Panc1 (cell line): ENCODE results near the gene MRPS17. TPM values are rescaled to one million over a fixed set of nuclear protein-coding genes. Genes with fewer than 3 reads are reported as not detected.

ENCODE experiments used
- ATAC-seq: fragments of 200-7000 bp; cut with Tn5 transposase; 2 replicates; pipeline ENCODE4 v1.9.1; 2020; ENCODE audit warnings: mild to moderate bottlenecking, moderate library complexity
- BruUV-seq: library from RNA; stranded (reverse); fragments of 400-500 nt; replicated peaks from 2 replicates; lab custom pipeline; 2021; lab: Mats Ljungman, UMichigan
- CTCF ChIA-PET: fragments of 300-600 bp; sonication (Branson Sonifier 250); formaldehyde crosslinking; loops from one replicate; lab custom pipeline; 2022; ENCODE audit warnings: antibody characterized with exemption; lab: Charles Lee
- POLR2A ChIA-PET: fragments of 300-600 bp; sonication (Branson Sonifier 250); formaldehyde crosslinking; loops from one replicate; lab custom pipeline; 2022; ENCODE audit warnings: antibody characterized with exemption; lab: Charles Lee
- DNase-seq: peaks from one replicate; pipeline ENCODE4 v3.0.0-alpha.2; 2010; ENCODE audit warnings: low read depth, low spot score
- H3K27ac ChIP-seq: 2 replicates; pipeline ENCODE4 v1.5.1; 2011; ENCODE audit warnings: mild to moderate bottlenecking, low read length, inconsistent platforms
- H3K27me3 ChIP-seq: fragments of 200-500 bp; sonication (Bioruptor generic); 2 replicates; pipeline ENCODE4 v1.6.0; 2014; ENCODE audit warnings: low read length, inconsistent platforms; ENCODE audit not compliant: control insufficient read depth, insufficient read depth
- H3K36me3 ChIP-seq: fragments of 200-500 bp; sonication (Bioruptor generic); 2 replicates; pipeline ENCODE4 v1.5.1; 2014; ENCODE audit warnings: inconsistent platforms, mild to moderate bottlenecking, low read length, moderate library complexity; ENCODE audit not compliant: control insufficient read depth, insufficient read depth
- H3K4me1 ChIP-seq: 2 replicates; pipeline ENCODE4 v1.5.1; 2011; ENCODE audit warnings: inconsistent platforms, mild to moderate bottlenecking, low read length, moderate library complexity; ENCODE audit not compliant: control insufficient read depth, insufficient read depth
- H3K4me3 ChIP-seq, 2 experiments: 2 replicates each; pipeline ENCODE4 v1.5.1; 2011 to 2012; ENCODE audit warnings: low read depth in 2 of 2, low read length in 2 of 2, mild to moderate bottlenecking in 2 of 2, inconsistent platforms in 1 of 2, moderate library complexity in 1 of 2
- H3K9me3 ChIP-seq: fragments of 200-500 bp; sonication (Bioruptor generic); 2 replicates; pipeline ENCODE4 v1.5.1; 2014; ENCODE audit warnings: low read depth, mild to moderate bottlenecking, inconsistent platforms, low read length, moderate library complexity; ENCODE audit not compliant: control insufficient read depth, insufficient read depth
- POLR2AphosphoS5 ChIP-seq: IDR thresholded peaks from 2 replicates; pipeline ENCODE4 v1.6.1; 2012; ENCODE audit warnings: mild to moderate bottlenecking, low read depth, low read length, moderate library complexity
- SIN3A ChIP-seq: IDR thresholded peaks from 2 replicates; pipeline ENCODE4 v1.6.1; 2012; ENCODE audit warnings: low read depth, mild to moderate bottlenecking, low read length, moderate library complexity, borderline replicate concordance; ENCODE audit not compliant: insufficient read depth
- TCF7L2 ChIP-seq: IDR thresholded peaks from 2 replicates; pipeline ENCODE4 v1.6.1; 2011; ENCODE audit warnings: mild to moderate bottlenecking, low read depth, low read length, inconsistent platforms
- in situ Hi-C: cut with HindIII; loops from 2 replicates; pipeline ENCODE4 v1.10.0; 2016; ENCODE audit warnings: low sequenced_read_pairs, low pct_unique_long_range_greater_than_20kb
- intact Hi-C: fragments of 100-400 bp; cut with micrococcal nuclease; formaldehyde crosslinking; loops from one replicate; pipeline ENCODE4 v1.10.0; 2022; ENCODE audit not compliant: unreplicated experiment
- total RNA-seq: library from RNA; stranded (reverse); gene quantifications from one replicate; pipeline ENCODE4 v1.2.1, GENCODE V29; 2021; ENCODE audit not compliant: unreplicated experiment
- TF ChIP-seq, protein P1 (sequence below), 2 experiments: IDR thresholded peaks; 2 replicates each; pipeline ENCODE4 v1.6.1; 2011 to 2012; ENCODE audit warnings: low read depth in 2 of 2, control low read depth in 1 of 2, low read length in 1 of 2, mild to moderate bottlenecking in 1 of 2, moderate library complexity in 1 of 2; ENCODE audit not compliant: insufficient read depth in 1 of 2
- TF ChIP-seq, protein P2 (sequence below): fragments of 450-650 bp; IDR thresholded peaks from 2 replicates; pipeline ENCODE4 v1.5.1; 2017; ENCODE audit warnings: mild to moderate bottlenecking

Gene MRPS17
- total RNA-seq, 1 experiment from 2014 or later = 28.9 TPM

DNA sequence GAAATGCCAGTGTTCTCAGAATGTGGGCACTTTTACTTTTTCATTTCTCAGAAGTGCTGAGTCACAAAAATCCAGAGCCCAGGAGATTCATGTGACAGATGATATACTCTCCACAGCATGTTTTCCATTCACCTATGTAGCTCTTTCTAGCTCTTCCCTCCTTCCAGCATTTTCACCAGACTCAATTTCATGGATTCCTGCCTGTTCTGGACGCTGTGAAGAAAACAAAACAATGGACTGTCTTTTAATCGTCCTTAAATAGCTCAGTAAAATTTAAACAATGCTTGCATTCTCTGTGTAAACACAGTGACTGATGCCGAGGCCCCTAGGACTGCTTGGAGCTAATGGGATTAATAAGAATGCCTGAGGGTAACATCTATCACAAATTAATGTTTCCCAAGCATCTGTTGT lies 38.9 kb upstream of the MRPS17 start:
- POLR2A ChIA-PET = interaction anchor here (0.7 kb wide), 1 partner anchor 15 kb away, joined by 14 read pairs; no protein-coding TSS in a partner anchor
- no TSS peak for BruUV-seq
- ATAC-seq (no peak; the same call in 1 of the 2 replicates), DNase-seq (no peak)
- no peak for TF ChIP-seq SIN3A
- TF ChIP-seq, protein P1, sequence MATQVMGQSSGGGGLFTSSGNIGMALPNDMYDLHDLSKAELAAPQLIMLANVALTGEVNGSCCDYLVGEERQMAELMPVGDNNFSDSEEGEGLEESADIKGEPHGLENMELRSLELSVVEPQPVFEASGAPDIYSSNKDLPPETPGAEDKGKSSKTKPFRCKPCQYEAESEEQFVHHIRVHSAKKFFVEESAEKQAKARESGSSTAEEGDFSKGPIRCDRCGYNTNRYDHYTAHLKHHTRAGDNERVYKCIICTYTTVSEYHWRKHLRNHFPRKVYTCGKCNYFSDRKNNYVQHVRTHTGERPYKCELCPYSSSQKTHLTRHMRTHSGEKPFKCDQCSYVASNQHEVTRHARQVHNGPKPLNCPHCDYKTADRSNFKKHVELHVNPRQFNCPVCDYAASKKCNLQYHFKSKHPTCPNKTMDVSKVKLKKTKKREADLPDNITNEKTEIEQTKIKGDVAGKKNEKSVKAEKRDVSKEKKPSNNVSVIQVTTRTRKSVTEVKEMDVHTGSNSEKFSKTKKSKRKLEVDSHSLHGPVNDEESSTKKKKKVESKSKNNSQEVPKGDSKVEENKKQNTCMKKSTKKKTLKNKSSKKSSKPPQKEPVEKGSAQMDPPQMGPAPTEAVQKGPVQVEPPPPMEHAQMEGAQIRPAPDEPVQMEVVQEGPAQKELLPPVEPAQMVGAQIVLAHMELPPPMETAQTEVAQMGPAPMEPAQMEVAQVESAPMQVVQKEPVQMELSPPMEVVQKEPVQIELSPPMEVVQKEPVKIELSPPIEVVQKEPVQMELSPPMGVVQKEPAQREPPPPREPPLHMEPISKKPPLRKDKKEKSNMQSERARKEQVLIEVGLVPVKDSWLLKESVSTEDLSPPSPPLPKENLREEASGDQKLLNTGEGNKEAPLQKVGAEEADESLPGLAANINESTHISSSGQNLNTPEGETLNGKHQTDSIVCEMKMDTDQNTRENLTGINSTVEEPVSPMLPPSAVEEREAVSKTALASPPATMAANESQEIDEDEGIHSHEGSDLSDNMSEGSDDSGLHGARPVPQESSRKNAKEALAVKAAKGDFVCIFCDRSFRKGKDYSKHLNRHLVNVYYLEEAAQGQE (IDR thresholded peaks at IDR 0.05; ENCODE audit: insufficient read depth in 1 of 2, low read depth in 2 of 2, low read length in 1 of 2) = no peak
- no peak for TF ChIP-seq TCF7L2
- no peak for TF ChIP-seq POLR2AphosphoS5
- TF ChIP-seq, protein P2, sequence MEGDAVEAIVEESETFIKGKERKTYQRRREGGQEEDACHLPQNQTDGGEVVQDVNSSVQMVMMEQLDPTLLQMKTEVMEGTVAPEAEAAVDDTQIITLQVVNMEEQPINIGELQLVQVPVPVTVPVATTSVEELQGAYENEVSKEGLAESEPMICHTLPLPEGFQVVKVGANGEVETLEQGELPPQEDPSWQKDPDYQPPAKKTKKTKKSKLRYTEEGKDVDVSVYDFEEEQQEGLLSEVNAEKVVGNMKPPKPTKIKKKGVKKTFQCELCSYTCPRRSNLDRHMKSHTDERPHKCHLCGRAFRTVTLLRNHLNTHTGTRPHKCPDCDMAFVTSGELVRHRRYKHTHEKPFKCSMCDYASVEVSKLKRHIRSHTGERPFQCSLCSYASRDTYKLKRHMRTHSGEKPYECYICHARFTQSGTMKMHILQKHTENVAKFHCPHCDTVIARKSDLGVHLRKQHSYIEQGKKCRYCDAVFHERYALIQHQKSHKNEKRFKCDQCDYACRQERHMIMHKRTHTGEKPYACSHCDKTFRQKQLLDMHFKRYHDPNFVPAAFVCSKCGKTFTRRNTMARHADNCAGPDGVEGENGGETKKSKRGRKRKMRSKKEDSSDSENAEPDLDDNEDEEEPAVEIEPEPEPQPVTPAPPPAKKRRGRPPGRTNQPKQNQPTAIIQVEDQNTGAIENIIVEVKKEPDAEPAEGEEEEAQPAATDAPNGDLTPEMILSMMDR = no peak
- Histone ChIP-seq H3K27ac (no peak overlapping the region), H3K4me1 (no peaks in the 10 kb centered on the region), H3K4me3 (no peak overlapping the region), H3K36me3 (no peaks in the 10 kb centered on the region), H3K27me3 (no peaks in the 10 kb centered on the region), H3K9me3 (no peaks in the 10 kb centered on the region)
- in situ Hi-C loops = no loop called here
- intact Hi-C loops = no loop called here
- CTCF ChIA-PET = no interaction called here

DNA sequence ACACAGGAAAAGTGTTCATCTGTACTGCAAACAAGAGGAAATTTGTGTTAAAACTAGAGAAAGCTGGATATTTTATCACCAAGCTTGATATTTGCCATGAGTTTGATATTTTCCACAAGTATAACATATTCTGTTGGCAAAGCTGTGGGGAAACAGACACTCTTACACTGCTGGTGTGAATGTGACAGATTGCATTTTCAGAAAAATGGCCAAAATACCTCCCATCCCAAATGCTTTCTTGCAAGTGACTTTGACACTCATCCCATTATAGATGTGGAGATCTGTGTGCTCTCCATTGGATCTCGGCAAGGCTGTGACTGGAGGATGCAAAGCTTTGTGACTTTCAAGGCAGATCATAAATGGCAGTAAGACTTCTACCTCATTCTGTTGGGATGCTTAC lies 33.9 kb upstream of the MRPS17 start:
- BruUV-seq = no TSS peak
- no peak overlapping the region for H3K4me3 ChIP-seq
- H3K9me3 ChIP-seq = no peaks in the 10 kb centered on the region
- no peak for TF ChIP-seq TCF7L2
- no peak for TF ChIP-seq POLR2AphosphoS5
- TF ChIP-seq, protein P1 (IDR thresholded peaks at IDR 0.05; ENCODE audit: insufficient read depth in 1 of 2, low read depth in 2 of 2, low read length in 1 of 2) = no peak
- TF ChIP-seq, protein P2 = no peak
- no peak for TF ChIP-seq SIN3A
- in situ Hi-C loops = no loop called here
- ATAC-seq (no peak), DNase-seq (no peak)
- H3K27ac ChIP-seq = no peak overlapping the region
- no peaks in the 10 kb centered on the region for H3K4me1 ChIP-seq
- ChIA-PET POLR2A (no interaction called here), CTCF (interaction anchor here (0.6 kb wide), 1 partner anchor 146 kb away, joined by 3 read pairs; no protein-coding TSS in a partner anchor)
- no peaks in the 10 kb centered on the region for H3K36me3 ChIP-seq
- H3K27me3 ChIP-seq = no peaks in the 10 kb centered on the region
- intact Hi-C loops = no loop called here
